ENCODE results near the gene CACNA2D3. TPM values are rescaled to one million over a fixed set of nuclear protein-coding genes. Genes with fewer than 3 reads are reported as not detected.

The CACNA2D3 gene
- total RNA-seq, 1 donor from 2014 or later, result not detected

DNA sequence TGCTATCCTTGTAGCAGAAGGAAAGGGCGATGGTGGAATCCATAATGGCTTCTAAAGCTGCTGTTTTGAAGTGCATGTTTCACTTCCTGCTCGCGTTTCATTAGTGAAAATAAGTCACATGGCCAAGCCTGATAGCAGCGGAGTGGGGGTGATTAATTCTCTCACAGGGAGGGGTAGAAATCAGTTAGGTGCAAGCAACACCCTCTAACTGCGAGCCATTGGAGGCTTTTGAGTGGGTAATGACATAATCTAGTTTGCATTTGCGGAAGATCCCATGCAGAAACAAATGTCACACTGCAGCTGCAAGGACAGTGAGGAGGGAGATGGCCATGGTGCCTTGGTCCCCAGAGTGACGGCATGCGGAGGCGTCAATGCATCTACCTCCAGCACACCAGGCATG lies 41.1 kb downstream of the CACNA2D3 start:
- H3K36me3 Mint-ChIP-seq (ENCODE audit: low read depth), result no peaks in the 10 kb centered on the region
- H3K4me3 Mint-ChIP-seq (ENCODE audit: unreplicated experiment), result no peak overlapping the region
- no peak overlapping the region for H3K27ac Mint-ChIP-seq (ENCODE audit: unreplicated experiment)
- TF ChIP-seq CTCF (IDR thresholded peaks at IDR 0.05), result no peak
- peaks cover 8% of the 10 kb centered on the region for H3K9me3 Mint-ChIP-seq (ENCODE audit: low read depth)
- DNase-seq (ENCODE audit: low spot score), result no peak
- H3K4me1 Mint-ChIP-seq (ENCODE audit: low read depth), result no peaks in the 10 kb centered on the region
- H3K27me3 Mint-ChIP-seq (ENCODE audit: low read depth), result no peaks in the 10 kb centered on the region

DNA sequence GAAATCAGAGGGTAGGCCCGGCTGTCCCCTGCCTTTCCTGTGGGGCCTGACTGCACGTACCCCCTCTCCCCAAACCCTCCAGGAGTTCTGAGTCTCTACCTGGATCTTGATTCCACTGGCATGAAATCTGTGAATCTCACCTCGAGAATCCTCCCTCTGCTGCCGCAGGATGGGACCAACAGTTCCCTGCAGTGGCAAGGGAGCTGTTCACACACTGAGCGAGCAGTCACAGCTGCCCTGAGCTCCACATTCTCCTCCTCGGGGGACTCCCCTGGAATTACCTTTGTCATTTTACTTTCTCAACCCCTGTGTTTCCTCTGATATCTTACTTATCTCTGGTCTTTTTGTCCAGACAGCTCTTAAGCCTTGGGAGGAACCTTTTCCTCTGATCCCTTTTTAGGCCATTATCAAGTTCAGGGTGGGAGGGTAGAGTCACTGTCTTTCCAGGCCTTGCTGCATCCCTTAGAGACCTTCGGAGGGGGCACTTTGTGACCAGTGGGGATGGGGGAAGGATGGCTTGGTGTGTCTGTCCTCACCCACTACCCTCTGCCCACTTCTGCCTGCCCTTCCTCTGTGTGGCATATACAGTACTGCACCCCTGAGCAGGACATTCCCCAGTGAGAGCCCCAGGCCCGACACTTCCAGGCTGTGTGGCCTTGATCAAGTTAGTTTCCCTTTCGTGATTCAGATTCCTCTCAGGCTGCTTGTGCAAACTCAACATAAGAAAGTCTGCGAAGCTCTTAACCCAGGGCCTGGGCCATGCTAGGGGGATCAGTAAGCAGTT lies 42.0 kb downstream of the CACNA2D3 start:
- H3K4me1 Mint-ChIP-seq (ENCODE audit: low read depth), result no peaks in the 10 kb centered on the region
- H3K4me3 Mint-ChIP-seq (ENCODE audit: unreplicated experiment), result no peak overlapping the region
- H3K27me3 Mint-ChIP-seq (ENCODE audit: low read depth), result no peaks in the 10 kb centered on the region
- no peak for TF ChIP-seq CTCF (IDR thresholded peaks at IDR 0.05)
- no peak overlapping the region for H3K27ac Mint-ChIP-seq (ENCODE audit: unreplicated experiment)
- H3K9me3 Mint-ChIP-seq (ENCODE audit: low read depth), result peaks cover 8% of the 10 kb centered on the region
- DNase-seq (ENCODE audit: low spot score), result no peak
- H3K36me3 Mint-ChIP-seq (ENCODE audit: low read depth), result no peaks in the 10 kb centered on the region

GRCh38 chr3:54165865-54166264 lies 43.5 kb downstream of the CACNA2D3 start:
- H3K36me3 Mint-ChIP-seq (ENCODE audit: low read depth), result no peaks in the 10 kb centered on the region
- no peak for DNase-seq (ENCODE audit: low spot score)
- H3K27ac Mint-ChIP-seq (ENCODE audit: unreplicated experiment), result no peak overlapping the region
- no peak overlapping the region for H3K4me3 Mint-ChIP-seq (ENCODE audit: unreplicated experiment)
- peaks cover 8% of the 10 kb centered on the region for H3K9me3 Mint-ChIP-seq (ENCODE audit: low read depth)
- no peaks in the 10 kb centered on the region for H3K27me3 Mint-ChIP-seq (ENCODE audit: low read depth)
- no peaks in the 10 kb centered on the region for H3K4me1 Mint-ChIP-seq (ENCODE audit: low read depth)
- no peak for TF ChIP-seq CTCF (IDR thresholded peaks at IDR 0.05)

DNA sequence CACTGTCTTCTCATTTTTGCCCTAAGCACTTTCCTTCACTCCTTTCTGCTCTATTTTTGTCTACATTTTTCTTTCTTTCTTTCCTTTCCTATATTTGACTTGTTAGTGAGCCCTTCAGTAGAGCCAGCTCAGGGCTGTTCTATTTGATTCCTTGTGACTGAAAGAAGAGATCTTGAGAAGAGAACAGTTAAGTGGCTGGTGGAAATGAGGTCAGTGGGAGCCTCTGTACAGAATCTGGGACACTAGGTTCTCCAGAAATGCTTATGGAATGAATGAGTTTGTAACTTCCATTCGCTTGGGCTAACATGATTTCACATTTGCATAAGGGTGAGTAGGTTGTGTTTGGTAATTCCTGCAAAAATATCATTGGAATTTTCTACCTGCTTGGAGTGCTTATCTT lies 45.6 kb downstream of the CACNA2D3 start:
- no peak for TF ChIP-seq CTCF (IDR thresholded peaks at IDR 0.05)
- Mint-ChIP-seq H3K27ac (ENCODE audit: unreplicated experiment) (no peak overlapping the region), H3K36me3 (ENCODE audit: low read depth) (no peaks in the 10 kb centered on the region), H3K4me1 (ENCODE audit: low read depth) (no peaks in the 10 kb centered on the region), H3K9me3 (ENCODE audit: low read depth) (peaks cover 4% of the 10 kb centered on the region), H3K27me3 (ENCODE audit: low read depth) (no peaks in the 10 kb centered on the region), H3K4me3 (ENCODE audit: unreplicated experiment) (no peak overlapping the region)
- no peak for DNase-seq (ENCODE audit: low spot score)

DNA sequence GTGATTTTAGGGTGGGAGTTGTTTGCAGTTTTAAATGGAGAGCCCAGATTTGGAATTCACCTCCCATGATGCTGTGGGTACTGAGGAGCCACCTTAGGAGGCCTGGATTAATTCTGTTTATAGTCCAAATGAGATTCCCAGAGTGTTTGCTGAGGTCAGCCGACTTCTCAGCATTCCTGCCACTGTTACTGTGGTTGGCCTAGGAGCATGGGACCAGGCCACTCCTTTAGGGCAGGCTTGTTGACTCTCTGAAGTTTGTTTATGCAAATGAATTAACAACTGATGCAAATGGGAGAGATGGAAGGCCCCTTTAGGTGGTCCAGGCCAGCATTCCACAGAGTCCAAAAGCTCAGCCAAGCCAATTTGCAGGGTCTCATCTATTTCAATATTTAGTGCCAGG lies 46.1 kb downstream of the CACNA2D3 start:
- no peaks in the 10 kb centered on the region for H3K27me3 Mint-ChIP-seq (ENCODE audit: low read depth)
- peaks cover 4% of the 10 kb centered on the region for H3K9me3 Mint-ChIP-seq (ENCODE audit: low read depth)
- no peak overlapping the region for H3K27ac Mint-ChIP-seq (ENCODE audit: unreplicated experiment)
- H3K4me3 Mint-ChIP-seq (ENCODE audit: unreplicated experiment), result no peak overlapping the region
- no peaks in the 10 kb centered on the region for H3K4me1 Mint-ChIP-seq (ENCODE audit: low read depth)
- TF ChIP-seq CTCF (IDR thresholded peaks at IDR 0.05), result no peak
- DNase-seq (ENCODE audit: low spot score), result no peak
- no peaks in the 10 kb centered on the region for H3K36me3 Mint-ChIP-seq (ENCODE audit: low read depth)

Data from chondrocyte (in vitro differentiated cells).